HG03280 (cell line): ENCODE results near the gene RASA4B.
"Not testable (repeated sequence)": the region's sequence is repeated elsewhere in the genome, so short reads cannot be mapped to it uniquely, and the experiment has no call there.

Experiments used
- ATAC-seq: cut with Tn5 transposase; IDR thresholded peaks from one replicate; pipeline ENCODE4 v1.9.1; 2021; ENCODE audit warnings: mild to moderate bottlenecking, moderate library complexity; ENCODE audit not compliant: unreplicated experiment

The RASA4B gene

GRCh38 chr7:102474116-102474515 lies 43.5 kb downstream of the RASA4B start:
- ATAC-seq, result not testable (repeated sequence)

- ATAC-seq, result no peak
Measured at GRCh38 chr7:102473271-102473991, 44.1 kb downstream of the RASA4B start.

GRCh38 chr7:102472126-102473041 lies 45.2 kb downstream of the RASA4B start:
- ATAC-seq, result no peak

- no peak for ATAC-seq
Measured at GRCh38 chr7:102471791-102472125, 45.8 kb downstream of the RASA4B start.

GRCh38 chr7:102469972-102470825 lies 47.4 kb downstream of the RASA4B start:
- no peak for ATAC-seq

GRCh38 chr7:102469351-102469971 lies 48.1 kb downstream of the RASA4B start:
- no peak for ATAC-seq

- ATAC-seq, result no peak
Measured at GRCh38 chr7:102468478-102469350, 48.9 kb downstream of the RASA4B start.

- ATAC-seq, result no peak
Measured at GRCh38 chr7:102467581-102468477, 49.7 kb downstream of the RASA4B start.

GRCh38 chr7:102466097-102466496 lies 51.5 kb downstream of the RASA4B start:
- ATAC-seq, result no peak

GRCh38 chr7:102464577-102465280 lies 52.8 kb downstream of the RASA4B start, which contains the start of the genes ALKBH4 and LRWD1:
ALKBH4 (minus strand) TSS chr7:102464863; CDS start chr7:102464836, 27 bp downstream.
LRWD1 (plus strand) TSS chr7:102464984; CDS start chr7:102465081, 97 bp downstream.
- ATAC-seq, result peak; percentile 76

GRCh38 chr7:102463841-102464576 lies 53.6 kb downstream of the RASA4B start:
- ATAC-seq, result no peak

GRCh38 chr7:102460467-102460866 lies 57.1 kb downstream of the RASA4B start:
- no peak for ATAC-seq

- ATAC-seq, result no peak
Measured at GRCh38 chr7:102459221-102459844, 58.2 kb downstream of the RASA4B start.

GRCh38 chr7:102457352-102457924 lies 60.1 kb downstream of the RASA4B start:
- no peak for ATAC-seq

GRCh38 chr7:102456327-102456726 lies 61.2 kb downstream of the RASA4B start:
- ATAC-seq, result no peak

- no peak for ATAC-seq
Measured at GRCh38 chr7:102455596-102455995, 62.0 kb downstream of the RASA4B start.
